WTC11 (cell line): ENCODE data around the gene PRDX6. TPM values are rescaled to one million over a fixed set of nuclear protein-coding genes. Genes with fewer than 3 reads are reported as not detected.
A peak's percentile ranks its signal among the peaks of the same experiment; 100 is the strongest.

Experiments
- ATAC-seq: fragments of 200-7000 bp; cut with Tn5 transposase; 2 replicates; pipeline ENCODE4 v1.10.0; 2021; ENCODE audit warnings: mild to moderate bottlenecking, moderate library complexity
- CTCF ChIA-PET: fragments of 300-600 bp; sonication (Branson Sonifier 250); formaldehyde crosslinking; loops from one replicate; lab custom pipeline; 2021; ENCODE audit warnings: antibody characterized with exemption; lab: Charles Lee
- POLR2A ChIA-PET: fragments of 350-600 bp; sonication (Branson Sonifier 250); formaldehyde crosslinking; loops from one replicate; lab custom pipeline; 2021; ENCODE audit warnings: antibody characterized with exemption; lab: Charles Lee
- DNase-seq: peaks from one replicate; pipeline ENCODE4 v3.0.0; 2021; ENCODE audit warnings: low spot score
- H3K27ac Mint-ChIP-seq: 2 replicates; pipeline ENCODE4 v1.8.0; 2021; ENCODE audit warnings: mixed read lengths
- H3K27me3 Mint-ChIP-seq: 2 replicates; pipeline ENCODE4 v1.8.0; 2021; ENCODE audit warnings: low read depth, mild to moderate bottlenecking, moderate library complexity, mixed read lengths
- H3K36me3 Mint-ChIP-seq: 2 replicates; pipeline ENCODE4 v1.8.0; 2021; ENCODE audit warnings: mixed read lengths
- H3K4me1 Mint-ChIP-seq: 2 replicates; pipeline ENCODE4 v1.8.0; 2022; ENCODE audit warnings: mixed read lengths
- H3K4me3 Mint-ChIP-seq: 2 replicates; pipeline ENCODE4 v1.8.0; 2021; ENCODE audit warnings: mild to moderate bottlenecking, moderate library complexity, mixed read lengths
- H3K9me3 Mint-ChIP-seq: 2 replicates; pipeline ENCODE4 v1.8.0; 2021; ENCODE audit warnings: mixed read lengths
- ARID4B ChIP-seq: sonication (generic); formaldehyde crosslinking; IDR thresholded peaks from 2 replicates; pipeline ENCODE4 v1.8.0; 2023; ENCODE audit warnings: missing genetic modification reagents, mild to moderate bottlenecking, borderline replicate concordance
- ATF1 ChIP-seq: sonication (generic); formaldehyde crosslinking; IDR thresholded peaks from 2 replicates; pipeline ENCODE4 v1.8.1; 2023; ENCODE audit warnings: mild to moderate bottlenecking, moderate library complexity, missing genetic modification reagents
- E2F5 ChIP-seq: sonication (generic); formaldehyde crosslinking; IDR thresholded peaks from 2 replicates; pipeline ENCODE4 v1.8.1; 2022; ENCODE audit warnings: mild to moderate bottlenecking, moderate library complexity, missing genetic modification reagents
- FOXP1 ChIP-seq: sonication (generic); formaldehyde crosslinking; IDR thresholded peaks from 2 replicates; pipeline ENCODE4 v1.8.0; 2022; ENCODE audit warnings: missing genetic modification reagents, mild to moderate bottlenecking, moderate library complexity, borderline replicate concordance
- JAZF1 ChIP-seq: fragments of 250-450 bp; sonication (Bioruptor Pico); IDR thresholded peaks from 2 replicates; pipeline ENCODE4 v1.9.0; 2021; ENCODE audit warnings: moderate library complexity, mild to moderate bottlenecking, inconsistent platforms
- JUN ChIP-seq: sonication (generic); formaldehyde crosslinking; IDR thresholded peaks from 2 replicates; pipeline ENCODE4 v1.8.0; 2023; ENCODE audit warnings: mild to moderate bottlenecking, missing genetic modification reagents
- MAX ChIP-seq: sonication (generic); formaldehyde crosslinking; IDR thresholded peaks from 2 replicates; pipeline ENCODE4 v1.8.0; 2022; ENCODE audit warnings: mild to moderate bottlenecking, missing genetic modification reagents
- MXD4 ChIP-seq: fragments of 250-450 bp; sonication (Bioruptor Pico); IDR thresholded peaks from 2 replicates; pipeline ENCODE4 v1.8.0; 2021; ENCODE audit warnings: mild to moderate bottlenecking, moderate library complexity, borderline replicate concordance
- NFATC4 ChIP-seq: fragments of 250-450 bp; sonication (Bioruptor Pico); IDR thresholded peaks from 2 replicates; pipeline ENCODE4 v1.9.0; 2021; ENCODE audit warnings: mild to moderate bottlenecking
- NFE2L1 ChIP-seq: sonication (generic); formaldehyde crosslinking; IDR thresholded peaks from 2 replicates; pipeline ENCODE4 v1.8.1; 2023; ENCODE audit warnings: missing genetic modification reagents
- NR3C1 ChIP-seq: sonication (generic); formaldehyde crosslinking; conservative IDR thresholded peaks from 2 replicates; pipeline ENCODE4 v1.8.1; 2023; ENCODE audit warnings: low read depth, mild to moderate bottlenecking, missing genetic modification reagents
- PRRX2 ChIP-seq: fragments of 250-450 bp; sonication (Bioruptor Pico); IDR thresholded peaks from 2 replicates; pipeline ENCODE4 v1.8.0; 2021; ENCODE audit warnings: mild to moderate bottlenecking
- TEAD4 ChIP-seq: sonication (generic); formaldehyde crosslinking; IDR thresholded peaks from 2 replicates; pipeline ENCODE4 v1.8.0; 2022; ENCODE audit warnings: mild to moderate bottlenecking, missing genetic modification reagents
- USF2 ChIP-seq: sonication (generic); formaldehyde crosslinking; IDR thresholded peaks from 2 replicates; pipeline ENCODE4 v1.8.1; 2023; ENCODE audit warnings: mild to moderate bottlenecking, missing genetic modification reagents, moderate library complexity
- ZMAT4 ChIP-seq: fragments of 250-450 bp; sonication (Bioruptor Pico); IDR thresholded peaks from 2 replicates; pipeline ENCODE4 v1.9.0; 2021; ENCODE audit warnings: mild to moderate bottlenecking
- total RNA-seq: library from RNA; stranded (reverse); gene quantifications from 3 replicates; pipeline ENCODE4 v1.2.3, GENCODE V29; 2021
- TF ChIP-seq, protein P1 (sequence below): sonication (generic); formaldehyde crosslinking; IDR thresholded peaks from 2 replicates; pipeline ENCODE4 v1.8.0; 2022; ENCODE audit warnings: mild to moderate bottlenecking, missing genetic modification reagents
- TF ChIP-seq, protein P2 (sequence below): sonication (generic); formaldehyde crosslinking; IDR thresholded peaks from 2 replicates; pipeline ENCODE4 v1.8.1; 2022; ENCODE audit warnings: low read depth, missing genetic modification reagents, borderline replicate concordance
- TF ChIP-seq, protein P3 (sequence below): sonication (generic); formaldehyde crosslinking; conservative IDR thresholded peaks from 2 replicates; pipeline ENCODE4 v1.8.1; 2023; ENCODE audit warnings: mild to moderate bottlenecking, low read depth, missing genetic modification reagents, moderate library complexity

The PRDX6 gene
- total RNA-seq, 1 experiment from 2014 or later, result 538 TPM

- TF ChIP-seq E2F5 (CRISPR knock-in tag) (no peak), PRRX2 (CRISPR knock-in tag) (no peak), USF2 (peak; percentile 74)
- TF ChIP-seq, protein P1, sequence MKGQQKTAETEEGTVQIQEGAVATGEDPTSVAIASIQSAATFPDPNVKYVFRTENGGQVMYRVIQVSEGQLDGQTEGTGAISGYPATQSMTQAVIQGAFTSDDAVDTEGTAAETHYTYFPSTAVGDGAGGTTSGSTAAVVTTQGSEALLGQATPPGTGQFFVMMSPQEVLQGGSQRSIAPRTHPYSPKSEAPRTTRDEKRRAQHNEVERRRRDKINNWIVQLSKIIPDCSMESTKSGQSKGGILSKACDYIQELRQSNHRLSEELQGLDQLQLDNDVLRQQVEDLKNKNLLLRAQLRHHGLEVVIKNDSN (CRISPR knock-in tag), result peak; percentile 54; the same call in 1 of the 2 replicates
- Mint-ChIP-seq H3K4me3 (no peak overlapping the region), H3K36me3 (peaks cover 9% of the 10 kb centered on the region), H3K27me3 (no peaks in the 10 kb centered on the region), H3K27ac (no peak overlapping the region), H3K9me3 (peaks cover 19% of the 10 kb centered on the region), H3K4me1 (peaks cover 24% of the 10 kb centered on the region)
- ATAC-seq (peak; percentile 61), DNase-seq (no peak)
- ChIA-PET CTCF (interaction anchor here (0.5 to 4.5 kb wide), 3 partner anchors 73 to 92 kb away, joined by 3 to 40 read pairs (median 4); no protein-coding TSS in a partner anchor), POLR2A (no interaction called here)
Observed at GRCh38 chr1:173503391-173503790, 26.3 kb downstream of the PRDX6 start.

DNA sequence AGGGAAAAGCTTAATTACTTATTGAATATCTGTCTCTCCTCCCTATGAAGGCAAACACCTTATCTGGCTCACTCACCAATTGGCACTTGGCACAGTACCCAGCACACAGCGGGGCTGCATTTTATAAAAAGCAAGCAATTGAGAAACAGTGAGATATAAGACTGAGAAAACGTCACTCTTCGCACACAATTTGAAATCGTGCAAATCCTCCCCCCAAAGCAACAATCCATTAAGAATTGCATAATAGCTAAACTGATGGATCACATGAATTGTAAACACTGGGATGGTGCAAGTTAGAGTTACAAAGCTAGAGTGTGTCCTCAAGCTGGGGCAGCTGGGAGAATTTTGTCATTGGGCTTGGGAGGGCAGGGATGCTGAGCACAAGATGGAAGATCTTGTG is 27.1 kb downstream of the PRDX6 start:
- ChIA-PET CTCF (interaction anchor here (1.4 to 4.5 kb wide), 2 partner anchors 74 to 84 kb away, joined by 3 to 40 read pairs; no protein-coding TSS in a partner anchor), POLR2A (no interaction called here)
- DNase-seq (no peak), ATAC-seq (no peak)
- Mint-ChIP-seq H3K36me3 (peaks cover 4% of the 10 kb centered on the region), H3K27ac (no peak overlapping the region), H3K4me1 (peaks cover 28% of the 10 kb centered on the region), H3K27me3 (no peaks in the 10 kb centered on the region), H3K9me3 (peaks cover 13% of the 10 kb centered on the region), H3K4me3 (no peak overlapping the region)
- no peak for TF ChIP-seq ATF1 (CRISPR knock-in tag)
- TF ChIP-seq TEAD4 (CRISPR knock-in tag), result no peak
- no peak for TF ChIP-seq ARID4B (CRISPR knock-in tag)
- TF ChIP-seq JUN, result no peak
- no peak for TF ChIP-seq ZMAT4 (CRISPR knock-in tag)
- no peak for TF ChIP-seq NR3C1 (CRISPR knock-in tag)
- TF ChIP-seq, protein P2, sequence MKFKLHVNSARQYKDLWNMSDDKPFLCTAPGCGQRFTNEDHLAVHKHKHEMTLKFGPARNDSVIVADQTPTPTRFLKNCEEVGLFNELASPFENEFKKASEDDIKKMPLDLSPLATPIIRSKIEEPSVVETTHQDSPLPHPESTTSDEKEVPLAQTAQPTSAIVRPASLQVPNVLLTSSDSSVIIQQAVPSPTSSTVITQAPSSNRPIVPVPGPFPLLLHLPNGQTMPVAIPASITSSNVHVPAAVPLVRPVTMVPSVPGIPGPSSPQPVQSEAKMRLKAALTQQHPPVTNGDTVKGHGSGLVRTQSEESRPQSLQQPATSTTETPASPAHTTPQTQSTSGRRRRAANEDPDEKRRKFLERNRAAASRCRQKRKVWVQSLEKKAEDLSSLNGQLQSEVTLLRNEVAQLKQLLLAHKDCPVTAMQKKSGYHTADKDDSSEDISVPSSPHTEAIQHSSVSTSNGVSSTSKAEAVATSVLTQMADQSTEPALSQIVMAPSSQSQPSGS (CRISPR knock-in tag), result no peak
- no peak for TF ChIP-seq NFATC4 (CRISPR knock-in tag)
- TF ChIP-seq JAZF1 (CRISPR knock-in tag), result no peak
- TF ChIP-seq MAX (CRISPR knock-in tag), result no peak
- TF ChIP-seq MXD4 (CRISPR knock-in tag), result no peak
- no peak for TF ChIP-seq FOXP1
- TF ChIP-seq NFE2L1 (CRISPR knock-in tag), result no peak
- TF ChIP-seq, protein P3, sequence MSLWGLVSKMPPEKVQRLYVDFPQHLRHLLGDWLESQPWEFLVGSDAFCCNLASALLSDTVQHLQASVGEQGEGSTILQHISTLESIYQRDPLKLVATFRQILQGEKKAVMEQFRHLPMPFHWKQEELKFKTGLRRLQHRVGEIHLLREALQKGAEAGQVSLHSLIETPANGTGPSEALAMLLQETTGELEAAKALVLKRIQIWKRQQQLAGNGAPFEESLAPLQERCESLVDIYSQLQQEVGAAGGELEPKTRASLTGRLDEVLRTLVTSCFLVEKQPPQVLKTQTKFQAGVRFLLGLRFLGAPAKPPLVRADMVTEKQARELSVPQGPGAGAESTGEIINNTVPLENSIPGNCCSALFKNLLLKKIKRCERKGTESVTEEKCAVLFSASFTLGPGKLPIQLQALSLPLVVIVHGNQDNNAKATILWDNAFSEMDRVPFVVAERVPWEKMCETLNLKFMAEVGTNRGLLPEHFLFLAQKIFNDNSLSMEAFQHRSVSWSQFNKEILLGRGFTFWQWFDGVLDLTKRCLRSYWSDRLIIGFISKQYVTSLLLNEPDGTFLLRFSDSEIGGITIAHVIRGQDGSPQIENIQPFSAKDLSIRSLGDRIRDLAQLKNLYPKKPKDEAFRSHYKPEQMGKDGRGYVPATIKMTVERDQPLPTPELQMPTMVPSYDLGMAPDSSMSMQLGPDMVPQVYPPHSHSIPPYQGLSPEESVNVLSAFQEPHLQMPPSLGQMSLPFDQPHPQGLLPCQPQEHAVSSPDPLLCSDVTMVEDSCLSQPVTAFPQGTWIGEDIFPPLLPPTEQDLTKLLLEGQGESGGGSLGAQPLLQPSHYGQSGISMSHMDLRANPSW, result no peak
